ENCODE data around the gene HS3ST2.

DNA sequence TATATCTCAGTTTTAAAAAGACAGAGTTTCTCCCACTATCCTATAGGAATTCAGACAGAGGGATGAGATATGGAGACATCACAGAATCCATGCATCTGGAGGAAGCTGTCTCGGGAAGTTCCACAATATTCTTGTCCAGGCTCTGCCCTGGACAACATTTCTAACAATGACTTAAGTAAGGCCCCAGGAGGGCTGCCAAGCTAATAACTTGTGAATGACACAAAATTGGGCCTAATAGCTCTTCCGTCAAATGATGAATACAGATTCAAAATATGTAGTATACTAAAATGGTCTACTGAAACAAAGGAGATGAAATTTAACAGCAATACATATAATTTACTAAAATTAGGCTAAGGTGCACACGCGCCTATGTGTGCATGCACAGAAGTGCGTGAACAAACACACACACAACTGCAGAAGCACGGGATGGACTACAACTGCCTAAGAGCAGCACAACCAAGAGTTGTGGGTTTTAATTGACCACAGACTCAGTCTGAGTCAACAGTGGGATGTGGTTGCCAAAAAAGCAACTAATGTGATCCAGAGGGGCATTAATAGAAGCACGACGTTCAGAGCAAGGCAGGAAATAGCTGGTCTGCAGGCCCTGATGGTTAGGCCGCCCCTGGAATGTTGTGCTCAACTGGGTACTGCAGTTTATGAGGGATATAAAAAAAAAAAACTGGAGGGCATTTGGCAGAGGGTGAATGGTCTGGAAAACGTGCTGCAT lies 26.3 kb upstream of the HS3ST2 start:
- TF ChIP-seq, protein P1, sequence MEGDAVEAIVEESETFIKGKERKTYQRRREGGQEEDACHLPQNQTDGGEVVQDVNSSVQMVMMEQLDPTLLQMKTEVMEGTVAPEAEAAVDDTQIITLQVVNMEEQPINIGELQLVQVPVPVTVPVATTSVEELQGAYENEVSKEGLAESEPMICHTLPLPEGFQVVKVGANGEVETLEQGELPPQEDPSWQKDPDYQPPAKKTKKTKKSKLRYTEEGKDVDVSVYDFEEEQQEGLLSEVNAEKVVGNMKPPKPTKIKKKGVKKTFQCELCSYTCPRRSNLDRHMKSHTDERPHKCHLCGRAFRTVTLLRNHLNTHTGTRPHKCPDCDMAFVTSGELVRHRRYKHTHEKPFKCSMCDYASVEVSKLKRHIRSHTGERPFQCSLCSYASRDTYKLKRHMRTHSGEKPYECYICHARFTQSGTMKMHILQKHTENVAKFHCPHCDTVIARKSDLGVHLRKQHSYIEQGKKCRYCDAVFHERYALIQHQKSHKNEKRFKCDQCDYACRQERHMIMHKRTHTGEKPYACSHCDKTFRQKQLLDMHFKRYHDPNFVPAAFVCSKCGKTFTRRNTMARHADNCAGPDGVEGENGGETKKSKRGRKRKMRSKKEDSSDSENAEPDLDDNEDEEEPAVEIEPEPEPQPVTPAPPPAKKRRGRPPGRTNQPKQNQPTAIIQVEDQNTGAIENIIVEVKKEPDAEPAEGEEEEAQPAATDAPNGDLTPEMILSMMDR (IDR thresholded peaks at IDR 0.05) = no peak
- no peak for TF ChIP-seq POLR2A (IDR thresholded peaks at IDR 0.05)
